HepG2 (cell line): ENCODE data around the gene NR2F1. TPM values are rescaled to one million over a fixed set of nuclear protein-coding genes. Genes with fewer than 3 reads are reported as not detected.

ENCODE experiments used
- ATAC-seq: fragments of 200-7000 bp; cut with Tn5 transposase; 3 replicates; pipeline ENCODE4 v1.9.1; 2020; ENCODE audit warnings: mild to moderate bottlenecking, moderate library complexity
- BruUV-seq: library from RNA; stranded (reverse); fragments of 400-500 nt; replicated peaks from 2 replicates; lab custom pipeline; 2021; lab: Mats Ljungman, UMichigan
- CTCF ChIA-PET: fragments of 300-600 bp; formaldehyde crosslinking; extraction: SDS; loops from one replicate; lab custom pipeline; 2021; ENCODE audit warnings: low total read pairs, inconsistent platforms, low intra/inter-chr PET ratio; lab: Yijun Ruan, JAX
- POLR2A ChIA-PET: fragments of 350-600 bp; sonication (Branson Sonifier 250); formaldehyde crosslinking; loops from one replicate; lab custom pipeline; 2020; ENCODE audit warnings: antibody characterized with exemption, inconsistent platforms; lab: Yijun Ruan, JAX
- DNase-seq: peaks from one replicate; pipeline ENCODE4 v3.0.0-alpha.2; 2015; ENCODE audit warnings: low spot score
- FAIRE-seq: peaks from 3 replicates; lab custom pipeline; 2011; peaks lifted over from hg19 to GRCh38; lab: Jason Lieb, UNC
- H2AFZ ChIP-seq: one replicate; pipeline ENCODE4 v1.6.1; 2011; ENCODE audit warnings: low read length, inconsistent platforms
- H3K27ac ChIP-seq: fragments of 300-600 bp; 3 replicates; pipeline ENCODE4 v1.8.0; 2011; ENCODE audit warnings: mixed run types, mild to moderate bottlenecking, mixed read lengths, low read length, inconsistent platforms; ENCODE audit not compliant: insufficient read depth; ENCODE audit errors: extremely low read length
- H3K27me3 ChIP-seq, 2 experiments: fragments of 200-600 bp in 1 of 2; 2 replicates in 1 of 2; 3 replicates in 1 of 2; pipeline versions ENCODE4 v1.6.0 to v1.8.0; 2011; ENCODE audit warnings: low read length in 2 of 2, mild to moderate bottlenecking in 2 of 2, moderate library complexity in 2 of 2, inconsistent platforms in 1 of 2; ENCODE audit not compliant: insufficient read depth in 2 of 2, control insufficient read depth in 1 of 2
- H3K36me3 ChIP-seq, 2 experiments: fragments of 200-600 bp in 1 of 2; replicated peaks in 1 of 2; 2 replicates in 1 of 2; 3 replicates in 1 of 2; pipeline versions ENCODE4 v1.5.1 to v1.8.0; 2011; ENCODE audit warnings: low read length in 2 of 2, inconsistent platforms in 1 of 2; ENCODE audit not compliant: insufficient read depth in 2 of 2, control insufficient read depth in 1 of 2
- H3K4me1 ChIP-seq: 2 replicates; pipeline ENCODE4 v1.5.1; 2012; ENCODE audit warnings: low read length, inconsistent platforms; ENCODE audit not compliant: insufficient read depth
- H3K4me2 ChIP-seq: 2 replicates; pipeline ENCODE4 v1.6.0; 2011; ENCODE audit warnings: low read depth, low read length, inconsistent platforms
- H3K4me3 ChIP-seq, 3 experiments: fragments of 200-600 bp in 1 of 3; sonication (generic), shearing (Covaris generic) in 1 of 3; replicated peaks in 1 of 3; 2 replicates each; pipeline ENCODE4 v1.5.1; 2011 to 2016; ENCODE audit warnings: low read length in 3 of 3, inconsistent platforms in 2 of 3, low read depth in 2 of 3, mild to moderate bottlenecking in 2 of 3, control low read depth in 1 of 3, mixed read lengths in 1 of 3; ENCODE audit not compliant: insufficient read depth in 1 of 3
- H3K79me2 ChIP-seq: one replicate; pipeline ENCODE4 v1.6.1; 2011; ENCODE audit warnings: low read length, inconsistent platforms; ENCODE audit not compliant: insufficient read depth
- H3K9ac ChIP-seq: 2 replicates; pipeline ENCODE4 v1.6.0; 2011; ENCODE audit warnings: mild to moderate bottlenecking, low read depth, low read length, inconsistent platforms; ENCODE audit not compliant: insufficient read depth
- H3K9me3 ChIP-seq: 2 replicates; pipeline ENCODE4 v1.5.1; 2012; ENCODE audit warnings: mild to moderate bottlenecking, low read length
- H4K20me1 ChIP-seq: 2 replicates; pipeline ENCODE4 v1.6.0; 2011; ENCODE audit warnings: inconsistent platforms, mild to moderate bottlenecking, low read length, moderate library complexity; ENCODE audit not compliant: insufficient read depth
- AGO2 ChIP-seq: fragments of 200-400 bp; formaldehyde crosslinking; optimal IDR thresholded peaks from 2 replicates; pipeline ENCODE3; 2017; ENCODE audit warnings: mild to moderate bottlenecking, low read depth, low read length, moderate library complexity
- CCDC6 ChIP-seq: sonication (generic); formaldehyde crosslinking; IDR thresholded peaks from 2 replicates; pipeline ENCODE4 v1.8.1; 2022; ENCODE audit warnings: mild to moderate bottlenecking, missing genetic modification reagents, moderate library complexity
- EZH2 ChIP-seq: conservative IDR thresholded peaks from 2 replicates; pipeline ENCODE4 v1.6.1; 2012; ENCODE audit warnings: mild to moderate bottlenecking, low read depth, low read length, moderate library complexity
- GATA4 ChIP-seq: sonication (generic); IDR thresholded peaks from 2 replicates; pipeline ENCODE4 v1.6.1; 2016; ENCODE audit warnings: antibody characterized with exemption, low read depth, borderline replicate concordance
- KDM3A ChIP-seq: IDR thresholded peaks from 2 replicates; pipeline ENCODE4 v1.6.1; 2018; ENCODE audit warnings: low read depth, missing compliant biosample characterization
- NCOA1 ChIP-seq: sonication (generic); formaldehyde crosslinking; IDR thresholded peaks from 2 replicates; pipeline ENCODE4 v1.9.0; 2021; ENCODE audit warnings: missing genetic modification reagents
- NR2F2 ChIP-seq: IDR thresholded peaks from 2 replicates; pipeline ENCODE4 v1.6.1; 2012; ENCODE audit warnings: low read depth, inconsistent platforms, borderline replicate concordance
- SATB2 ChIP-seq: sonication (generic); formaldehyde crosslinking; IDR thresholded peaks from 2 replicates; pipeline ENCODE4 v1.5.0; 2020; ENCODE audit warnings: missing genetic modification reagents
- TARDBP ChIP-seq: sonication (generic); formaldehyde crosslinking; IDR thresholded peaks from 2 replicates; pipeline ENCODE4 v1.8.0; 2022; ENCODE audit warnings: mild to moderate bottlenecking, missing genetic modification reagents
- ZBTB1 ChIP-seq: sonication (generic); formaldehyde crosslinking; IDR thresholded peaks from 2 replicates; pipeline ENCODE4 v1.4.0; 2020; ENCODE audit warnings: missing genetic modification reagents, borderline replicate concordance
- ZC3H13 ChIP-seq: sonication (generic); formaldehyde crosslinking; IDR thresholded peaks from 2 replicates; pipeline ENCODE4 v1.8.1; 2023; ENCODE audit warnings: mild to moderate bottlenecking, missing genetic modification reagents, moderate library complexity
- ZNF326 ChIP-seq: sonication (generic); formaldehyde crosslinking; IDR thresholded peaks from 2 replicates; pipeline ENCODE4 v1.4.0; 2020; ENCODE audit warnings: missing genetic modification reagents, borderline replicate concordance
- WGBS: methylation state at CpG from one replicate; pipeline ENCODE4 v1.1.6; 2017; ENCODE audit warnings: low lambda C conversion rate; 5-methylcytosine and 5-hydroxymethylcytosine counted together
- in situ Hi-C: cut with HindIII; loops from 2 replicates; pipeline ENCODE4 v1.10.0; 2017; ENCODE audit warnings: low pct_unique_long_range_greater_than_20kb; ENCODE audit not compliant: extremely low pct_ligation_motif_present
- intact Hi-C: fragments of 100-400 bp; cut with micrococcal nuclease; formaldehyde crosslinking; loops from one replicate; pipeline ENCODE4 v1.10.0; 2022; ENCODE audit not compliant: unreplicated experiment
- polyA plus RNA-seq, 8 experiments: library from polyadenylated mRNA; depleted of rRNA in 3 of 8; stranded (reverse) in 7 of 8; unstranded in 1 of 8; fragments of >200 nt; fragmentation: Illumina TruSeq in 4 of 8; extraction: Trizol in 4 of 8; gene quantifications; 2 replicates each; pipeline versions ENCODE4 v1.2.1 to v1.2.3, GENCODE V29; 2011 to 2016; ENCODE audit warnings: low read depth in 4 of 8, missing spikeins in 1 of 8, mixed read lengths in 1 of 8; ENCODE audit not compliant: insufficient read depth in 1 of 8
- total RNA-seq, 5 experiments: library from RNA; depleted of rRNA; stranded (reverse); fragments of >200 nt; fragmentation: Illumina TruSeq; extraction: Trizol; gene quantifications; 2 replicates each; pipeline ENCODE4 v1.2.3, GENCODE V29; 2016; ENCODE audit warnings: low read depth in 1 of 5
- TF ChIP-seq, protein P1 (sequence below): sonication (generic); formaldehyde crosslinking; IDR thresholded peaks from 2 replicates; pipeline ENCODE4 v1.4.0; 2020; ENCODE audit warnings: mild to moderate bottlenecking, missing genetic modification reagents
- TF ChIP-seq, protein P2 (sequence below): sonication (generic); formaldehyde crosslinking; IDR thresholded peaks from 2 replicates; pipeline ENCODE4 v1.5.0; 2020; ENCODE audit warnings: mild to moderate bottlenecking, missing genetic modification reagents, borderline replicate concordance

NR2F1 gene
- total and polyA plus RNA-seq, 2 of the 13 experiments (the other 11 are each of a cell fraction or from before 2014, with no cell fraction given) = 17.1 to 59.7 TPM

DNA sequence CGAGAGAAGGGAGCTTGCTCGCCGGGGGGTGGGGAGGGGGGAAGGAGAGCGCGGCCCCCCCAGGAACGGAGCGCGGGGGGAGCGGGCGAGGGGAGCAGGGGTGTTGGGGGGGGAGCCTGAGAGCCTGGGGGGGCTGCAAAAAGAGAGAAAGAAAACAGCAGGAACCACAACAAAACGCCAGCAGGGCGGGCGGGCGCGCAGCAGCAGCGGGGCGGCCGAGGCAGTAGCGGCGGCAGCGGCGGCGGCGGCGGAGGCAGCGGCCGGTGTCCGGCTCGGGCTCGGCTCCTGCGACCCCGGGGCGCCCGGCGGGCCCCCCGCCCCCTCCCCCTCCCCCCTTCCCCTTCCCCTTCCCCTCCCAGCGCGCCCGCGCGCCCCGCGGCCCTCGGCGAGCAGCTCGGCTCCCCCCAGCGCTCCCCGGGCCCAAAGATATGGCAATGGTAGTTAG, 1.6 kb downstream of the NR2F1 start (continued):
- TF ChIP-seq ZC3H13 = 0 out of 2 replicates have a peak, but pooled peaks have one; percentile 5

DNA sequence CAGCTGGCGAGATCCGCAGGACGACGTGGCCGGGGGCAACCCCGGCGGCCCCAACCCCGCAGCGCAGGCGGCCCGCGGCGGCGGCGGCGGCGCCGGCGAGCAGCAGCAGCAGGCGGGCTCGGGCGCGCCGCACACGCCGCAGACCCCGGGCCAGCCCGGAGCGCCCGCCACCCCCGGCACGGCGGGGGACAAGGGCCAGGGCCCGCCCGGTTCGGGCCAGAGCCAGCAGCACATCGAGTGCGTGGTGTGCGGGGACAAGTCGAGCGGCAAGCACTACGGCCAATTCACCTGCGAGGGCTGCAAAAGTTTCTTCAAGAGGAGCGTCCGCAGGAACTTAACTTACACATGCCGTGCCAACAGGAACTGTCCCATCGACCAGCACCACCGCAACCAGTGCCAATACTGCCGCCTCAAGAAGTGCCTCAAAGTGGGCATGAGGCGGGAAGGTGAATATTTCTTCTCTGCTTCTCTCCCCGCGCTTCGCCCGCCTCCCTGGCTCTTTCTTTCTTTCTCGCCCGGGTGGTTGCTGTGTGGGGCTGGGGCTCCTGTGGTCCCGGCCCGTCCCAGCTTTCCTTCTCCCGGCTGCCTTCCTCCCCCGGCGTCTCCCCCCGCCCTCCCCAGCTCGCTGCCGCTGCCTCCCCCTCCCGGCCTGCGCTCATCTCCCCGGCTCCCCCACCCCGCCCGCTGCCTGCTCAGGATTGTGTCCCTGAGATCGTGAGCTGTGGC, 2.2 kb downstream of the NR2F1 start:
- WGBS = under 1% methylated on average over 35 of the region's 70 CpGs
- no TSS peak for BruUV-seq
- no peak for ATAC-seq
- Histone ChIP-seq H3K9ac (peak overlapping the region; percentile 82), H3K9me3 (no peaks in the 10 kb centered on the region), H2AFZ (no peak overlapping the region), H3K4me2 (peak overlapping the region; percentile 71), H4K20me1 (peaks cover 35% of the 10 kb centered on the region), H3K4me3 (peak overlapping the region; percentile 72 to 96 (median 95)), H3K36me3 (peaks cover 6 to 20% of the 10 kb centered on the region in 2 experiments; a peak in 3 of 5 replicates), H3K79me2 (peaks cover 54% of the 10 kb centered on the region), H3K27me3 (peaks cover 0 to 7% of the 10 kb centered on the region in 2 experiments; a peak in 1 of 5 replicates), H3K27ac (peak overlapping the region; percentile 68), H3K4me1 (peaks cover 36% of the 10 kb centered on the region)
- no peak for DNase-seq
- no peak for FAIRE-seq
- intact Hi-C loops = no loop called here
- CTCF ChIA-PET = no interaction called here
- in situ Hi-C loops = loop anchor here (10.0 kb wide), 1 partner anchor 330 kb away; no protein-coding TSS in a partner anchor
- POLR2A ChIA-PET = no interaction called here
- TF ChIP-seq NR2F2 (no peak), AGO2 (peak; percentile 46), TARDBP (CRISPR knock-in tag) (no peak), CCDC6 (CRISPR knock-in tag) (no peak), ZBTB1 (CRISPR knock-in tag) (no peak), KDM3A (CRISPR knock-in tag) (no peak), SATB2 (no peak), GATA4 (no peak), EZH2 (no peak), ZNF326 (CRISPR knock-in tag) (no peak), NCOA1 (CRISPR knock-in tag) (no peak)
- TF ChIP-seq, protein P1, sequence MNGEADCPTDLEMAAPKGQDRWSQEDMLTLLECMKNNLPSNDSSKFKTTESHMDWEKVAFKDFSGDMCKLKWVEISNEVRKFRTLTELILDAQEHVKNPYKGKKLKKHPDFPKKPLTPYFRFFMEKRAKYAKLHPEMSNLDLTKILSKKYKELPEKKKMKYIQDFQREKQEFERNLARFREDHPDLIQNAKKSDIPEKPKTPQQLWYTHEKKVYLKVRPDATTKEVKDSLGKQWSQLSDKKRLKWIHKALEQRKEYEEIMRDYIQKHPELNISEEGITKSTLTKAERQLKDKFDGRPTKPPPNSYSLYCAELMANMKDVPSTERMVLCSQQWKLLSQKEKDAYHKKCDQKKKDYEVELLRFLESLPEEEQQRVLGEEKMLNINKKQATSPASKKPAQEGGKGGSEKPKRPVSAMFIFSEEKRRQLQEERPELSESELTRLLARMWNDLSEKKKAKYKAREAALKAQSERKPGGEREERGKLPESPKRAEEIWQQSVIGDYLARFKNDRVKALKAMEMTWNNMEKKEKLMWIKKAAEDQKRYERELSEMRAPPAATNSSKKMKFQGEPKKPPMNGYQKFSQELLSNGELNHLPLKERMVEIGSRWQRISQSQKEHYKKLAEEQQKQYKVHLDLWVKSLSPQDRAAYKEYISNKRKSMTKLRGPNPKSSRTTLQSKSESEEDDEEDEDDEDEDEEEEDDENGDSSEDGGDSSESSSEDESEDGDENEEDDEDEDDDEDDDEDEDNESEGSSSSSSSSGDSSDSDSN (CRISPR knock-in tag) = peak; percentile 73; the same call in 1 of the 2 replicates
- TF ChIP-seq, protein P2, sequence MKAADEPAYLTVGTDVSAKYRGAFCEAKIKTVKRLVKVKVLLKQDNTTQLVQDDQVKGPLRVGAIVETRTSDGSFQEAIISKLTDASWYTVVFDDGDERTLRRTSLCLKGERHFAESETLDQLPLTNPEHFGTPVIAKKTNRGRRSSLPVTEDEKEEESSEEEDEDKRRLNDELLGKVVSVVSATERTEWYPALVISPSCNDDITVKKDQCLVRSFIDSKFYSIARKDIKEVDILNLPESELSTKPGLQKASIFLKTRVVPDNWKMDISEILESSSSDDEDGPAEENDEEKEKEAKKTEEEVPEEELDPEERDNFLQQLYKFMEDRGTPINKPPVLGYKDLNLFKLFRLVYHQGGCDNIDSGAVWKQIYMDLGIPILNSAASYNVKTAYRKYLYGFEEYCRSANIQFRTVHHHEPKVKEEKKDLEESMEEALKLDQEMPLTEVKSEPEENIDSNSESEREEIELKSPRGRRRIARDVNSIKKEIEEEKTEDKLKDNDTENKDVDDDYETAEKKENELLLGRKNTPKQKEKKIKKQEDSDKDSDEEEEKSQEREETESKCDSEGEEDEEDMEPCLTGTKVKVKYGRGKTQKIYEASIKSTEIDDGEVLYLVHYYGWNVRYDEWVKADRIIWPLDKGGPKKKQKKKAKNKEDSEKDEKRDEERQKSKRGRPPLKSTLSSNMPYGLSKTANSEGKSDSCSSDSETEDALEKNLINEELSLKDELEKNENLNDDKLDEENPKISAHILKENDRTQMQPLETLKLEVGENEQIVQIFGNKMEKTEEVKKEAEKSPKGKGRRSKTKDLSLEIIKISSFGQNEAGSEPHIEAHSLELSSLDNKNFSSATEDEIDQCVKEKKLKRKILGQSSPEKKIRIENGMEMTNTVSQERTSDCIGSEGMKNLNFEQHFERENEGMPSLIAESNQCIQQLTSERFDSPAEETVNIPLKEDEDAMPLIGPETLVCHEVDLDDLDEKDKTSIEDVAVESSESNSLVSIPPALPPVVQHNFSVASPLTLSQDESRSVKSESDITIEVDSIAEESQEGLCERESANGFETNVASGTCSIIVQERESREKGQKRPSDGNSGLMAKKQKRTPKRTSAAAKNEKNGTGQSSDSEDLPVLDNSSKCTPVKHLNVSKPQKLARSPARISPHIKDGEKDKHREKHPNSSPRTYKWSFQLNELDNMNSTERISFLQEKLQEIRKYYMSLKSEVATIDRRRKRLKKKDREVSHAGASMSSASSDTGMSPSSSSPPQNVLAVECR (CRISPR knock-in tag) = 0 out of 2 replicates have a peak, but pooled peaks have one; percentile 10
